A549 (cell line): ENCODE data around the gene QKI. TPM values are rescaled to one million over a fixed set of nuclear protein-coding genes. Genes with fewer than 3 reads are reported as not detected.
A peak's percentile ranks its signal among the peaks of the same experiment; 100 is the strongest.

Experiments
- ATAC-seq, 2 experiments: fragments of 200-7000 bp in 1 of 2; fragments of >200 bp in 1 of 2; cut with Nextera tagmentation in 1 of 2; cut with Tn5 transposase in 1 of 2; 3 replicates each; pipeline versions ENCODE4 v1.8.0 to v1.9.1; 2018 to 2020; ENCODE audit warnings: mild to moderate bottlenecking in 1 of 2, moderate library complexity in 1 of 2
- CTCF ChIA-PET: fragments of 300-600 bp; sonication (Branson Sonifier 250); formaldehyde crosslinking; extraction: SDS; loops from one replicate; lab custom pipeline; 2021; ENCODE audit warnings: antibody characterized with exemption, inconsistent platforms; lab: Yijun Ruan, JAX
- POLR2A ChIA-PET: fragments of 350-600 bp; formaldehyde crosslinking; extraction: SDS; loops from one replicate; lab custom pipeline; 2021; ENCODE audit warnings: antibody characterized with exemption, inconsistent platforms; lab: Yijun Ruan, JAX
- DNase-seq, 2 experiments: peaks; one replicate each; pipeline versions ENCODE4 v3.0.0 to v3.0.0-alpha.2; 2011 to 2016; ENCODE audit warnings: low read depth in 1 of 2, low spot score in 1 of 2
- FAIRE-seq: peaks from 2 replicates; lab custom pipeline; 2011; peaks lifted over from hg19 to GRCh38; lab: Jason Lieb, UNC
- H3K27ac ChIP-seq, 2 experiments: fragments of >200 bp; sonication (Bioruptor Twin); formaldehyde crosslinking; 3 replicates each; pipeline ENCODE4 v1.5.1; 2016 to 2017
- H3K4me1 ChIP-seq: fragments of >200 bp; sonication (Bioruptor Twin); formaldehyde crosslinking; 3 replicates; pipeline ENCODE4 v1.6.1; 2016
- H3K4me2 ChIP-seq: fragments of >200 bp; sonication (Bioruptor Twin); formaldehyde crosslinking; 3 replicates; pipeline ENCODE4 v1.6.1; 2016
- H3K4me3 ChIP-seq: fragments of >200 bp; sonication (Bioruptor Twin); formaldehyde crosslinking; 3 replicates; pipeline ENCODE4 v1.5.1; 2016
- H3K9me3 ChIP-seq: fragments of >200 bp; sonication (Bioruptor Twin); formaldehyde crosslinking; 3 replicates; pipeline ENCODE4 v1.6.1; 2016
- ATOH8 ChIP-seq: fragments of 250-450 bp; sonication (Bioruptor Pico); IDR thresholded peaks from 2 replicates; pipeline ENCODE4 v1.5.0; 2020; ENCODE audit warnings: low read depth, mild to moderate bottlenecking, moderate library complexity
- CBX8 ChIP-seq: fragments of 200-600 bp; sonication (generic); IDR thresholded peaks from 2 replicates; pipeline ENCODE4 v1.6.1; 2016
- CHD4 ChIP-seq: fragments of 200-600 bp; sonication (generic); IDR thresholded peaks from 2 replicates; pipeline ENCODE4 v1.6.1; 2016; ENCODE audit warnings: antibody characterized with exemption, mild to moderate bottlenecking, borderline replicate concordance
- ELK1 ChIP-seq: fragments of 150-350 bp; IDR thresholded peaks from 2 replicates; pipeline ENCODE4 v1.6.1; 2014; ENCODE audit warnings: low read depth, mild to moderate bottlenecking, low read length
- EP300 ChIP-seq, 2 experiments: fragments of >200 bp; sonication (Bioruptor Twin); formaldehyde crosslinking; IDR thresholded peaks; 2 replicates in 1 of 2; 3 replicates in 1 of 2; pipeline ENCODE4 v1.6.1; 2016 to 2017
- FOXS1 ChIP-seq: fragments of 250-450 bp; sonication (Bioruptor Pico); IDR thresholded peaks from 2 replicates; pipeline ENCODE4 v1.5.0; 2020; ENCODE audit warnings: mild to moderate bottlenecking, moderate library complexity
- HDAC2 ChIP-seq: fragments of 200-600 bp; sonication (generic); IDR thresholded peaks from 2 replicates; pipeline ENCODE4 v1.6.1; 2016
- HES2 ChIP-seq: fragments of >200 bp; sonication (Bioruptor Twin); formaldehyde crosslinking; IDR thresholded peaks from 2 replicates; pipeline ENCODE4 v1.6.1; 2016
- HOXB13 ChIP-seq: fragments of 250-450 bp; sonication (Bioruptor Pico); IDR thresholded peaks from 2 replicates; pipeline ENCODE4 v1.5.0; 2020; ENCODE audit warnings: low read depth, mild to moderate bottlenecking, moderate library complexity
- JUN ChIP-seq, 2 experiments: fragments of >200 bp; sonication (Bioruptor Twin); formaldehyde crosslinking; IDR thresholded peaks; 2 replicates in 1 of 2; 3 replicates in 1 of 2; pipeline ENCODE4 v1.6.1; 2016 to 2017
- MYC ChIP-seq: IDR thresholded peaks from 2 replicates; pipeline ENCODE4 v1.6.1; 2012; ENCODE audit warnings: mild to moderate bottlenecking, inconsistent platforms, low read length, improper control_type of control experiment, borderline replicate concordance
- NFE2L2 ChIP-seq: fragments of 150-350 bp; conservative IDR thresholded peaks from 2 replicates; pipeline ENCODE4 v1.6.1; 2014; ENCODE audit warnings: low read length
- NPAS2 ChIP-seq: fragments of 250-450 bp; sonication (Bioruptor Pico); IDR thresholded peaks from 2 replicates; pipeline ENCODE4 v1.8.0; 2022; ENCODE audit warnings: mild to moderate bottlenecking, moderate library complexity, borderline replicate concordance
- POLR2A ChIP-seq: IDR thresholded peaks from 2 replicates; pipeline ENCODE4 v1.6.1; 2012; ENCODE audit warnings: mild to moderate bottlenecking, low read length
- POLR2AphosphoS2 ChIP-seq: conservative IDR thresholded peaks from 2 replicates; pipeline ENCODE4 v1.6.1; 2012; ENCODE audit warnings: low read length, improper control_type of control experiment, inconsistent platforms
- REST ChIP-seq: fragments of 200-600 bp; sonication (generic); IDR thresholded peaks from 2 replicates; pipeline ENCODE4 v1.6.1; 2016; ENCODE audit warnings: antibody characterized with exemption, mild to moderate bottlenecking, moderate library complexity
- WGBS: methylation state at CpG from one replicate; pipeline ENCODE4 v1.1.6; 2017; ENCODE audit errors: missing lambda C conversion rate; 5-methylcytosine and 5-hydroxymethylcytosine counted together
- polyA plus RNA-seq, 4 experiments: library from polyadenylated mRNA; depleted of rRNA in 3 of 4; stranded (reverse); fragments of >200 nt; fragmentation: RNase III in 1 of 4; extraction: RNeasy Plus Mini Kit Qiagen cat#74134 plus additional on column Dnase treatment in 1 of 4; gene quantifications; 2 replicates in 3 of 4; 3 replicates in 1 of 4; pipeline ENCODE4 v1.2.3, GENCODE V29; 2011 to 2017

The QKI gene
- polyA plus RNA-seq, 2 of the 4 experiments (the other 2 are of a cell fraction) = 71.9 to 98.2 TPM

GRCh38 chr6:163417595-163417994, 3.1 kb downstream of the QKI start (continued):
- no peak for TF ChIP-seq HES2
- no peak for TF ChIP-seq POLR2A
- no peak for TF ChIP-seq EP300 (IDR thresholded peaks at IDR 0.05)
- no peak for TF ChIP-seq POLR2AphosphoS2
- TF ChIP-seq NPAS2 = no peak
- no peak for TF ChIP-seq CBX8

GRCh38 chr6:163418311-163419029, 4.0 kb downstream of the QKI start:
- POLR2A ChIA-PET = no interaction called here
- no peak for TF ChIP-seq MYC
- TF ChIP-seq FOXS1 = no peak
- no peak for TF ChIP-seq CHD4
- no peak for TF ChIP-seq ELK1
- no peak for TF ChIP-seq REST
- TF ChIP-seq NFE2L2 = no peak
- TF ChIP-seq HDAC2 = no peak
- no peak for TF ChIP-seq NPAS2
- TF ChIP-seq ATOH8 (CRISPR knock-in tag) = no peak
- Histone ChIP-seq H3K4me2 (peak overlapping the region; percentile 92), H3K4me3 (peak overlapping the region; percentile 15; the same call in 1 of the 3 replicates), H3K27ac (peak overlapping the region; percentile 32 to 36; a peak in 4 of 6 replicates), H3K4me1 (peaks cover 48% of the 10 kb centered on the region), H3K9me3 (no peaks in the 10 kb centered on the region)
- 31% methylated on average over 5 of the region's 5 CpGs for WGBS
- FAIRE-seq = no peak
- no peak for DNase-seq
- CTCF ChIA-PET = interaction anchor here (0.9 kb wide), 1 partner anchor 238 kb away, joined by 3 read pairs; no protein-coding TSS in a partner anchor
- no peak for ATAC-seq

- FAIRE-seq (no peak), ATAC-seq (no peak), DNase-seq (no peak)
- H3K4me2 ChIP-seq = peak overlapping the region; percentile 92
- 29% methylated on average over 6 of the region's 6 CpGs for WGBS
- ChIA-PET CTCF (interaction anchor here (0.7 to 0.9 kb wide), 2 partner anchors 136 to 239 kb away, joined by 3 read pairs; no protein-coding TSS in a partner anchor), POLR2A (no interaction called here)
- TF ChIP-seq HOXB13 (CRISPR knock-in tag) = no peak
- TF ChIP-seq MYC = no peak
- no peak for TF ChIP-seq JUN (IDR thresholded peaks at IDR 0.05)
- peak; percentile 44; the same call in 1 of the 2 replicates for TF ChIP-seq REST
- no peak for TF ChIP-seq HDAC2
- H3K27ac ChIP-seq = peak overlapping the region in 1 of 2 experiments; percentile 53; a peak in 2 of 6 replicates
- no peak overlapping the region for H3K4me3 ChIP-seq
- no peaks in the 10 kb centered on the region for H3K9me3 ChIP-seq
- peaks cover 49% of the 10 kb centered on the region for H3K4me1 ChIP-seq
Measured at GRCh38 chr6:163419413-163420288, 5.1 kb downstream of the QKI start.
